Femur (tissue), 1 donor: ENCODE results near the gene PATZ1.
A peak's percentile ranks its signal among the peaks of the same experiment; 100 is the strongest.
"Not testable (repeated sequence)": the region's sequence is repeated elsewhere in the genome, so short reads cannot be mapped to it uniquely, and the experiment has no call there.

Source experiments
- DNase-seq: peaks from one replicate; pipeline ENCODE4 v3.0.0-alpha.2; 2017

PATZ1 gene

GRCh38 chr22:31343235-31344191 lies 2.6 kb downstream of the PATZ1 start:
- peak; percentile 39 for DNase-seq

GRCh38 chr22:31342389-31343140 lies 3.6 kb downstream of the PATZ1 start:
- no peak for DNase-seq

GRCh38 chr22:31341386-31342088 lies 4.6 kb downstream of the PATZ1 start:
- DNase-seq: no peak

GRCh38 chr22:31340765-31341247 lies 5.3 kb downstream of the PATZ1 start:
- no peak for DNase-seq

GRCh38 chr22:31340360-31340759 lies 5.8 kb downstream of the PATZ1 start:
- no peak for DNase-seq

GRCh38 chr22:31339148-31339832 lies 6.9 kb downstream of the PATZ1 start:
- no peak for DNase-seq

- no peak for DNase-seq
These were observed 9.0 kb downstream of the PATZ1 start for GRCh38 chr22:31337178-31337577.

GRCh38 chr22:31334329-31334728 lies 11.8 kb downstream of the PATZ1 start:
- no peak for DNase-seq

- no peak for DNase-seq
These were observed 12.5 kb downstream of the PATZ1 start for GRCh38 chr22:31333641-31334040.

- no peak for DNase-seq
These were observed 13.3 kb downstream of the PATZ1 start for GRCh38 chr22:31332886-31333285.

GRCh38 chr22:31332010-31332409 lies 14.1 kb downstream of the PATZ1 start:
- DNase-seq: peak; percentile 46

- no peak for DNase-seq
These were observed 16.5 kb downstream of the PATZ1 start for GRCh38 chr22:31329453-31330215.

- DNase-seq: no peak
These were observed 17.1 kb downstream of the PATZ1 start for GRCh38 chr22:31329029-31329428.

GRCh38 chr22:31328544-31328960 lies 17.6 kb downstream of the PATZ1 start:
- DNase-seq: peak; percentile 12

- no peak for DNase-seq
These were observed 18.2 kb downstream of the PATZ1 start for GRCh38 chr22:31327806-31328543.

- DNase-seq: no peak
These were observed 19.3 kb downstream of the PATZ1 start for GRCh38 chr22:31326877-31327276.

GRCh38 chr22:31323578-31324550 lies 22.3 kb downstream of the PATZ1 start:
- no peak for DNase-seq

- DNase-seq: no peak
These were observed 24.7 kb downstream of the PATZ1 start for GRCh38 chr22:31321421-31321820.

GRCh38 chr22:31314220-31314619 lies 31.9 kb downstream of the PATZ1 start:
- not testable (repeated sequence) for DNase-seq
